GM19240 (cell line): ENCODE measurements around the gene HNRNPUL1.

Experiments
- DNase-seq: peaks from one replicate; pipeline ENCODE4 v3.0.0; 2011; ENCODE audit warnings: low spot score; ENCODE audit not compliant: insufficient read length

Gene HNRNPUL1

GRCh38 chr19:41308450-41309179 is 44.4 kb downstream of the HNRNPUL1 start:
- no peak for DNase-seq

GRCh38 chr19:41309180-41310032 is 45.2 kb downstream of the HNRNPUL1 start:
- no peak for DNase-seq

GRCh38 chr19:41310033-41310831 is 46.1 kb downstream of the HNRNPUL1 start, which contains the start of gene CCDC97:
CCDC97 (plus strand) TSS chr19:41310172; CDS start chr19:41310311, 139 bp downstream.
- DNase-seq = peak; percentile 90

GRCh38 chr19:41311072-41311471 is 46.9 kb downstream of the HNRNPUL1 start:
- no peak for DNase-seq

- DNase-seq = no peak
These were observed 47.4 kb downstream of the HNRNPUL1 start for GRCh38 chr19:41311613-41312012.

GRCh38 chr19:41316306-41316920 is 52.2 kb downstream of the HNRNPUL1 start:
- DNase-seq = no peak

GRCh38 chr19:41318696-41319499 is 54.7 kb downstream of the HNRNPUL1 start:
- no peak for DNase-seq

- DNase-seq = no peak
These were observed 55.5 kb downstream of the HNRNPUL1 start for GRCh38 chr19:41319500-41320184.

GRCh38 chr19:41320185-41320518 is 56.0 kb downstream of the HNRNPUL1 start:
- DNase-seq = no peak

- DNase-seq = no peak
These were observed 56.4 kb downstream of the HNRNPUL1 start for GRCh38 chr19:41320568-41320967.

GRCh38 chr19:41321204-41321599 is 57.0 kb downstream of the HNRNPUL1 start:
- DNase-seq = no peak

- no peak for DNase-seq
These were observed 57.6 kb downstream of the HNRNPUL1 start for GRCh38 chr19:41321600-41322270.

- DNase-seq = no peak
These were observed 58.3 kb downstream of the HNRNPUL1 start for GRCh38 chr19:41322451-41322850.

GRCh38 chr19:41323023-41323422 is 58.9 kb downstream of the HNRNPUL1 start:
- DNase-seq = no peak

- no peak for DNase-seq
These were observed 59.4 kb downstream of the HNRNPUL1 start for GRCh38 chr19:41323430-41324125.

- DNase-seq = no peak
These were observed 60.1 kb downstream of the HNRNPUL1 start for GRCh38 chr19:41324231-41324702.

- no peak for DNase-seq
These were observed 60.9 kb downstream of the HNRNPUL1 start for GRCh38 chr19:41324921-41325639.

GRCh38 chr19:41325640-41325946 is 61.4 kb downstream of the HNRNPUL1 start:
- no peak for DNase-seq
